OCI-LY1 (cell line): Measurements from ENCODE around the gene TXNDC11.

ENCODE experiments used
- H2AFZ ChIP-seq: fragments of 200-600 bp; sonication (generic), shearing (Covaris generic); 2 replicates; pipeline ENCODE4 v1.6.0; 2014; ENCODE audit warnings: antibody characterized with exemption, mild to moderate bottlenecking, low read length
- H3F3A ChIP-seq: fragments of 200-600 bp; sonication (generic), shearing (Covaris generic); 2 replicates; pipeline ENCODE4 v1.6.0; 2014; ENCODE audit warnings: mild to moderate bottlenecking, antibody characterized with exemption, low read length, moderate library complexity; ENCODE audit not compliant: insufficient read depth
- H3K27ac ChIP-seq: fragments of 200-600 bp; sonication (generic); 2 replicates; pipeline ENCODE4 v1.5.1; 2014; ENCODE audit warnings: low read length, mixed run types, mild to moderate bottlenecking, low read depth; ENCODE audit not compliant: poor library complexity, severe bottlenecking
- H3K27me3 ChIP-seq: fragments of 200-600 bp; sonication (generic); 2 replicates; pipeline ENCODE4 v1.6.0; 2014; ENCODE audit warnings: antibody characterized with exemption, mild to moderate bottlenecking, low read length, moderate library complexity; ENCODE audit not compliant: insufficient read depth
- H3K36me3 ChIP-seq: fragments of 200-600 bp; sonication (generic); 2 replicates; pipeline ENCODE4 v1.6.1; 2014; ENCODE audit warnings: mild to moderate bottlenecking, antibody characterized with exemption, low read length, moderate library complexity, mixed read lengths; ENCODE audit not compliant: insufficient read depth
- H3K4me1 ChIP-seq: fragments of 200-600 bp; sonication (generic); 2 replicates; pipeline ENCODE4 v1.5.1; 2014; ENCODE audit warnings: mild to moderate bottlenecking, low read length, moderate library complexity; ENCODE audit not compliant: insufficient read depth, severe bottlenecking
- H3K4me2 ChIP-seq: fragments of 200-600 bp; sonication (generic), shearing (Covaris generic); 2 replicates; pipeline ENCODE4 v1.6.1; 2014; ENCODE audit warnings: low read length
- H3K4me3 ChIP-seq: fragments of 200-600 bp; sonication (generic); 2 replicates; pipeline ENCODE4 v1.5.1; 2014; ENCODE audit warnings: low read length, low read depth, mild to moderate bottlenecking, mixed read lengths; ENCODE audit not compliant: poor library complexity, severe bottlenecking
- H3K79me2 ChIP-seq: fragments of 200-600 bp; shearing (Covaris generic); 2 replicates; pipeline ENCODE4 v1.6.1; 2016; ENCODE audit warnings: mixed run types, low read length, mixed read lengths; ENCODE audit not compliant: insufficient read depth
- H3K9ac ChIP-seq: fragments of 200-600 bp; sonication (generic), shearing (Covaris generic); 2 replicates; pipeline ENCODE4 v1.6.1; 2014; ENCODE audit warnings: mild to moderate bottlenecking, low read length, mixed read lengths
- H3K9me2 ChIP-seq: fragments of 200-600 bp; sonication (generic), shearing (Covaris generic); 2 replicates; pipeline ENCODE4 v1.6.1; 2014; ENCODE audit warnings: low read depth, mild to moderate bottlenecking, low read length, mixed read lengths
- H3K9me3 ChIP-seq: fragments of 200-600 bp; shearing (Covaris generic); 2 replicates; pipeline ENCODE4 v1.6.1; 2014; ENCODE audit warnings: low read length, mixed read lengths
- H4K20me1 ChIP-seq: fragments of 200-600 bp; sonication (generic), shearing (Covaris generic); 2 replicates; pipeline ENCODE4 v1.6.0; 2016; ENCODE audit warnings: mild to moderate bottlenecking, low read length; ENCODE audit not compliant: insufficient read depth
- EZH2 ChIP-seq: fragments of 200-600 bp; sonication (generic), shearing (Covaris generic); IDR thresholded peaks from 2 replicates; pipeline ENCODE4 v1.8.0; 2017; ENCODE audit warnings: borderline replicate concordance, mixed run types, mild to moderate bottlenecking, antibody characterized with exemption, low read length, moderate library complexity, mixed read lengths
- TF ChIP-seq, protein P1 (sequence below): fragments of 200-600 bp; sonication (generic), shearing (Covaris generic); IDR thresholded peaks from 2 replicates; pipeline ENCODE4 v1.5.1; 2017; ENCODE audit warnings: mild to moderate bottlenecking, antibody characterized with exemption, low read length, moderate library complexity, mixed read lengths

The TXNDC11 gene

DNA sequence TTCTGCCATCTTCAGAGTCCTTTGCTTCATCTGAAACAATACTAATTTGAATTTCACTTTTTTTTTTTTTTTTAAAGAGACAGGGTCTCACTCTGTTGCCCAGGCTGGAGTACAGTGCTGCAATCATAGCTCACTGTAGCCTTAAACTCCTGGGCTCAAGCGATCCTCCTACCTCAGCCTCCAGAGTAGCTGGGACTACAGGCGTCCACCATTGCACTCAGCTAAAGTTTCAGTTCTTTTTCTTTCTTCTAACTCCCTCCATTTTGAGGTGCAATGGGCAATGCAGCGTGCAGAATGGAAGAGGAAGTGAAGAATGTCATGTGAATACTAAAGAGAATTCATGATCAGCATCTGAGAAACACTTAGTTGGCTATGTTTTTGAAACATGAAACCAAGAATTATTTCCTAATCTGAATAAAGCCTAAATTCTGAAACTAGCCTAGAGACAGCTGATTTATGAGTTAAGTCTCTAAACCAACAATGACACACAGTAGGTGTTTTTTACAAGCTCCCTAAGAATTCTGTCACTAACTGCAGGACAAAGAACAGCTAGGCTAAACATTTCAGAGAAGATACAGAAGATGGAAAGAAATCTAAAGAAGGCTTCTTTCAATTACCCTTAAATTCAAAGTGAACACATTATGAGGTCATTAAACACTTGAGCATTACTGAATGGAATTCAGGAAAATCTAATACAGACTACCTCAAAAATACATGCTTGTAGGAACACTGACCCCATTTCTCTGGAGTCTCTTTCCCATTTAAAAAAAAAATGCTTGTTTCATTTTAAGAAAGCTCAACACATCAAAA lies 53.4 kb downstream of the TXNDC11 start:
- no peaks in the 10 kb centered on the region for H3K79me2 ChIP-seq
- TF ChIP-seq EZH2 = no peak
- TF ChIP-seq, protein P1, sequence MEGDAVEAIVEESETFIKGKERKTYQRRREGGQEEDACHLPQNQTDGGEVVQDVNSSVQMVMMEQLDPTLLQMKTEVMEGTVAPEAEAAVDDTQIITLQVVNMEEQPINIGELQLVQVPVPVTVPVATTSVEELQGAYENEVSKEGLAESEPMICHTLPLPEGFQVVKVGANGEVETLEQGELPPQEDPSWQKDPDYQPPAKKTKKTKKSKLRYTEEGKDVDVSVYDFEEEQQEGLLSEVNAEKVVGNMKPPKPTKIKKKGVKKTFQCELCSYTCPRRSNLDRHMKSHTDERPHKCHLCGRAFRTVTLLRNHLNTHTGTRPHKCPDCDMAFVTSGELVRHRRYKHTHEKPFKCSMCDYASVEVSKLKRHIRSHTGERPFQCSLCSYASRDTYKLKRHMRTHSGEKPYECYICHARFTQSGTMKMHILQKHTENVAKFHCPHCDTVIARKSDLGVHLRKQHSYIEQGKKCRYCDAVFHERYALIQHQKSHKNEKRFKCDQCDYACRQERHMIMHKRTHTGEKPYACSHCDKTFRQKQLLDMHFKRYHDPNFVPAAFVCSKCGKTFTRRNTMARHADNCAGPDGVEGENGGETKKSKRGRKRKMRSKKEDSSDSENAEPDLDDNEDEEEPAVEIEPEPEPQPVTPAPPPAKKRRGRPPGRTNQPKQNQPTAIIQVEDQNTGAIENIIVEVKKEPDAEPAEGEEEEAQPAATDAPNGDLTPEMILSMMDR = no peak
- peaks cover 4% of the 10 kb centered on the region for H3F3A ChIP-seq
- no peaks in the 10 kb centered on the region for H3K9me2 ChIP-seq
- H3K4me3 ChIP-seq = no peak overlapping the region
- no peaks in the 10 kb centered on the region for H3K27me3 ChIP-seq
- H3K27ac ChIP-seq = peak overlapping the region; percentile 80
- peaks cover 59% of the 10 kb centered on the region for H3K4me1 ChIP-seq
- H2AFZ ChIP-seq = no peak overlapping the region
- peaks cover 67% of the 10 kb centered on the region for H3K36me3 ChIP-seq
- H3K4me2 ChIP-seq = peak overlapping the region; percentile 10; the same call in 1 of the 2 replicates
- peak overlapping the region; percentile 1; the same call in 1 of the 2 replicates for H3K9ac ChIP-seq
- no peaks in the 10 kb centered on the region for H3K9me3 ChIP-seq
- no peaks in the 10 kb centered on the region for H4K20me1 ChIP-seq

- H3K4me1 ChIP-seq = peaks cover 66% of the 10 kb centered on the region
- no peak overlapping the region for H2AFZ ChIP-seq
- no peaks in the 10 kb centered on the region for H4K20me1 ChIP-seq
- TF ChIP-seq, protein P1 = no peak
- TF ChIP-seq EZH2 = no peak
- peak overlapping the region; percentile 50 for H3K4me2 ChIP-seq
- no peaks in the 10 kb centered on the region for H3K79me2 ChIP-seq
- no peaks in the 10 kb centered on the region for H3K27me3 ChIP-seq
- H3K9me2 ChIP-seq = no peaks in the 10 kb centered on the region
- H3F3A ChIP-seq = peaks cover 6% of the 10 kb centered on the region
- H3K4me3 ChIP-seq = peak overlapping the region; percentile 18
- peak overlapping the region; percentile 80 for H3K27ac ChIP-seq
- peaks cover 71% of the 10 kb centered on the region for H3K36me3 ChIP-seq
- no peaks in the 10 kb centered on the region for H3K9me3 ChIP-seq
- H3K9ac ChIP-seq = peak overlapping the region; percentile 48
Observed at GRCh38 chr16:11688520-11688886, 54.2 kb downstream of the TXNDC11 start.

GRCh38 chr16:11687601-11688519 lies 54.8 kb downstream of the TXNDC11 start:
- TF ChIP-seq, protein P1 = no peak
- TF ChIP-seq EZH2 = no peak
- Histone ChIP-seq H3K9me2 (no peaks in the 10 kb centered on the region), H3K4me3 (peak overlapping the region; percentile 18), H3K4me2 (peak overlapping the region; percentile 50), H3K36me3 (peaks cover 71% of the 10 kb centered on the region), H4K20me1 (no peaks in the 10 kb centered on the region), H3K9me3 (no peaks in the 10 kb centered on the region), H3K27me3 (no peaks in the 10 kb centered on the region), H3K4me1 (peaks cover 73% of the 10 kb centered on the region), H3K79me2 (no peaks in the 10 kb centered on the region), H3K27ac (peak overlapping the region; percentile 80), H3K9ac (peak overlapping the region; percentile 48), H3F3A (peaks cover 12% of the 10 kb centered on the region), H2AFZ (no peak overlapping the region)
